Prostate gland (tissue), 2 donors: ENCODE data around the gene BRD3OS.

ENCODE experiments used
- CTCF ChIP-seq, 4 experiments: fragments of 200-600 bp in 2 of 4; fragments of 450-650 bp in 2 of 4; sonication (generic) in 2 of 4; IDR thresholded peaks; 1 replicate in 3 of 4; 2 replicates in 1 of 4; pipeline ENCODE4 v1.5.1; 2016 to 2019; ENCODE audit warnings: antibody characterized with exemption in 4 of 4, mild to moderate bottlenecking in 2 of 4, moderate library complexity in 2 of 4
- POLR2A ChIP-seq: fragments of 450-650 bp; IDR thresholded peaks from one replicate; pipeline ENCODE4 v1.6.1; 2016; ENCODE audit warnings: antibody characterized with exemption, mild to moderate bottlenecking
- POLR2AphosphoS5 ChIP-seq: sonication (generic); formaldehyde crosslinking; IDR thresholded peaks from one replicate; pipeline ENCODE4 v1.6.1; 2017; ENCODE audit warnings: antibody characterized with exemption

- no peak for TF ChIP-seq CTCF (IDR thresholded peaks at IDR 0.05)
- TF ChIP-seq POLR2A: no peak
- no peak for TF ChIP-seq POLR2AphosphoS5
Observed at GRCh38 chr9:134037641-134038040, 12.4 kb downstream of the BRD3OS start.
